Ishikawa (cell line): ENCODE results near the gene MAPK1IP1L.

Experiments
- CEBPB ChIP-seq: IDR thresholded peaks from 2 replicates; pipeline ENCODE4 v1.6.1; 2012
- CREB1 ChIP-seq: IDR thresholded peaks from 2 replicates; pipeline ENCODE4 v1.6.1; 2012; ENCODE audit warnings: low read depth
- EGR1 ChIP-seq: IDR thresholded peaks from 2 replicates; pipeline ENCODE4 v1.6.1; 2012
- EP300 ChIP-seq: IDR thresholded peaks from 2 replicates; pipeline ENCODE4 v1.6.1; 2012; ENCODE audit warnings: borderline replicate concordance
- FOXM1 ChIP-seq: IDR thresholded peaks from 2 replicates; pipeline ENCODE4 v1.6.1; 2012; ENCODE audit warnings: low read depth, borderline replicate concordance
- NFIC ChIP-seq: IDR thresholded peaks from 2 replicates; pipeline ENCODE4 v1.6.1; 2012
- RAD21 ChIP-seq: IDR thresholded peaks from 2 replicates; pipeline ENCODE4 v1.6.1; 2012; ENCODE audit warnings: low read depth
- TAF1 ChIP-seq: IDR thresholded peaks from 2 replicates; pipeline ENCODE4 v1.6.1; 2012; ENCODE audit warnings: low read depth, mild to moderate bottlenecking
- TCF12 ChIP-seq: IDR thresholded peaks from 2 replicates; pipeline ENCODE4 v1.6.1; 2012; ENCODE audit warnings: low read depth
- TEAD4 ChIP-seq: IDR thresholded peaks from 2 replicates; pipeline ENCODE4 v1.6.1; 2012
- YY1 ChIP-seq: IDR thresholded peaks from 2 replicates; pipeline ENCODE4 v1.6.1; 2012; ENCODE audit warnings: low read depth
- ZBTB7A ChIP-seq: IDR thresholded peaks from 2 replicates; pipeline ENCODE4 v1.6.1; 2012; ENCODE audit warnings: low read depth
- TF ChIP-seq, protein P1 (sequence below): IDR thresholded peaks from 2 replicates; pipeline ENCODE4 v1.6.1; 2012; ENCODE audit warnings: low read depth, mild to moderate bottlenecking
- TF ChIP-seq, protein P2 (sequence below): IDR thresholded peaks from 2 replicates; pipeline ENCODE4 v1.6.1; 2012
- TF ChIP-seq, protein P3 (sequence below): IDR thresholded peaks from 2 replicates; pipeline ENCODE4 v1.6.1; 2012

MAPK1IP1L gene

DNA sequence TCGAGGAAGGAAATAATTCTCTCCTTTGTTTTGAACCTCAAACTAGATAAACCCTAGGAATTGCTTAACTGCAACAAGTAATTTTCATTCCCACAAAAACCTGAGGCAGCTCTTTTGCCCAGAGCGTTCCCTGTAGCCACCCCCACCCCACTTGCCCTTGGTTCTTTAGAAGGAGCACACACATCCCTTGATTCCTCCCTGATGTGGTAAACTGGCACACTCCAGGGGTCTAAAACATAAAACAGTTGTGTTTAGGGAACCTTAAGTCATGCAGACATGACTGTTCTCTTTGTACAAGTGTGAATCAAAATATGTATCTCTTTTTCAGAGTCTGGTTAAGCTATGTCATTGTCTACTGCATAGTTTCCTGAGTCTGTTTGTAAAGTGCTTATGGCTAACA, 14.0 kb downstream of the MAPK1IP1L start:
- TF ChIP-seq, protein P1, sequence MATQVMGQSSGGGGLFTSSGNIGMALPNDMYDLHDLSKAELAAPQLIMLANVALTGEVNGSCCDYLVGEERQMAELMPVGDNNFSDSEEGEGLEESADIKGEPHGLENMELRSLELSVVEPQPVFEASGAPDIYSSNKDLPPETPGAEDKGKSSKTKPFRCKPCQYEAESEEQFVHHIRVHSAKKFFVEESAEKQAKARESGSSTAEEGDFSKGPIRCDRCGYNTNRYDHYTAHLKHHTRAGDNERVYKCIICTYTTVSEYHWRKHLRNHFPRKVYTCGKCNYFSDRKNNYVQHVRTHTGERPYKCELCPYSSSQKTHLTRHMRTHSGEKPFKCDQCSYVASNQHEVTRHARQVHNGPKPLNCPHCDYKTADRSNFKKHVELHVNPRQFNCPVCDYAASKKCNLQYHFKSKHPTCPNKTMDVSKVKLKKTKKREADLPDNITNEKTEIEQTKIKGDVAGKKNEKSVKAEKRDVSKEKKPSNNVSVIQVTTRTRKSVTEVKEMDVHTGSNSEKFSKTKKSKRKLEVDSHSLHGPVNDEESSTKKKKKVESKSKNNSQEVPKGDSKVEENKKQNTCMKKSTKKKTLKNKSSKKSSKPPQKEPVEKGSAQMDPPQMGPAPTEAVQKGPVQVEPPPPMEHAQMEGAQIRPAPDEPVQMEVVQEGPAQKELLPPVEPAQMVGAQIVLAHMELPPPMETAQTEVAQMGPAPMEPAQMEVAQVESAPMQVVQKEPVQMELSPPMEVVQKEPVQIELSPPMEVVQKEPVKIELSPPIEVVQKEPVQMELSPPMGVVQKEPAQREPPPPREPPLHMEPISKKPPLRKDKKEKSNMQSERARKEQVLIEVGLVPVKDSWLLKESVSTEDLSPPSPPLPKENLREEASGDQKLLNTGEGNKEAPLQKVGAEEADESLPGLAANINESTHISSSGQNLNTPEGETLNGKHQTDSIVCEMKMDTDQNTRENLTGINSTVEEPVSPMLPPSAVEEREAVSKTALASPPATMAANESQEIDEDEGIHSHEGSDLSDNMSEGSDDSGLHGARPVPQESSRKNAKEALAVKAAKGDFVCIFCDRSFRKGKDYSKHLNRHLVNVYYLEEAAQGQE = no peak
- TF ChIP-seq EGR1 (no peak), FOXM1 (no peak), NFIC (no peak), CREB1 (no peak), RAD21 (no peak), YY1 (no peak), TAF1 (no peak), EP300 (no peak), ZBTB7A (no peak)
- TF ChIP-seq, protein P2, sequence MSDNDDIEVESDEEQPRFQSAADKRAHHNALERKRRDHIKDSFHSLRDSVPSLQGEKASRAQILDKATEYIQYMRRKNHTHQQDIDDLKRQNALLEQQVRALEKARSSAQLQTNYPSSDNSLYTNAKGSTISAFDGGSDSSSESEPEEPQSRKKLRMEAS = no peak

DNA sequence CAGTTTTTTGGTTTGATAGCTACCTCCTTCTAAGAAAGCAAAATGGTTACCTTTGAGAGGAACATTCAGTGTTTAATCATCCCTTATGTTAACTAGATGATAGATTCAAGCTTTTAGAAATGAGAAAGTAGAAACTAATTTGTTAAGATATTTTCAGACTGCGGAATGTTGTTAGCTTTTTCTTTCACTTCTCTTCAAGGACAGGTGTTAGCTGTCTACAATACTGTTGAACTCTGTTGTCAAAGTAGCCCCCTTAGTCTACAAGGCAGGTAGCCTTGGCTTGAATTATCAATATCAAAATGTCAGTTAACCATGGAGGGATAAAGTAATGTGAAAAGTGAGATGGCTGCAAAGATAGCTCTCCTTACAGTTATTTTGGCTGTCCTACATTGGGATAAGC, 14.8 kb downstream of the MAPK1IP1L start:
- TF ChIP-seq TEAD4 (no peak), YY1 (no peak), TCF12 (no peak), RAD21 (no peak), TAF1 (no peak), NFIC (no peak), CEBPB (no peak), EP300 (no peak), FOXM1 (no peak), EGR1 (no peak), ZBTB7A (no peak), CREB1 (no peak)
- TF ChIP-seq, protein P3, sequence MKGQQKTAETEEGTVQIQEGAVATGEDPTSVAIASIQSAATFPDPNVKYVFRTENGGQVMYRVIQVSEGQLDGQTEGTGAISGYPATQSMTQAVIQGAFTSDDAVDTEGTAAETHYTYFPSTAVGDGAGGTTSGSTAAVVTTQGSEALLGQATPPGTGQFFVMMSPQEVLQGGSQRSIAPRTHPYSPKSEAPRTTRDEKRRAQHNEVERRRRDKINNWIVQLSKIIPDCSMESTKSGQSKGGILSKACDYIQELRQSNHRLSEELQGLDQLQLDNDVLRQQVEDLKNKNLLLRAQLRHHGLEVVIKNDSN = no peak
- TF ChIP-seq, protein P2 = no peak
- TF ChIP-seq, protein P1 = no peak

DNA sequence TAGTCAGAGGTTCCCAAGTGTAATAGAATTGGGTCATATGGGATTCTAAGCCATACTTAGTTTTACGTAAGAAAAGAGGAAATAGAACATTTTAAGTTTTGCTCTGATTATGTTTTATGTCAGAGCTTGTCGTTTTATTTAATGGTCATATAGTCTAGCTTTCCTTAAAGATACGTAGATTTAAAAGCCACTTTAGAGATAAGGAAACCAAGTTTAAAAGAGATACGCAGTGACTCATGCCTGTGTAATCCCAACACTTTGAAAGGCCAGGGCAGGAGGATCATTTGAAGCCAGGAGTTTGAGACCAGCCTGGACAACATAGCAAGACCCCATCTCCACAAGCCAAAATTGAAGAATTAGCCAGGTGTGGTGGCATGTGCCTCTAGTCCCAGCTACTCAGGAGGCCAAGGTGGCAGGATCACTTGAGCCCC, 19.5 kb downstream of the MAPK1IP1L start:
- TF ChIP-seq NFIC = no peak
- TF ChIP-seq TEAD4 = no peak
- TF ChIP-seq, protein P3 = no peak
- TF ChIP-seq EGR1 = no peak
- no peak for TF ChIP-seq CREB1
- no peak for TF ChIP-seq YY1
- TF ChIP-seq, protein P2 = no peak
- TF ChIP-seq, protein P1 = no peak
- TF ChIP-seq EP300 = no peak
- TF ChIP-seq FOXM1 = no peak
- no peak for TF ChIP-seq TCF12
- no peak for TF ChIP-seq RAD21
- no peak for TF ChIP-seq CEBPB
- no peak for TF ChIP-seq ZBTB7A
- TF ChIP-seq TAF1 = no peak

DNA sequence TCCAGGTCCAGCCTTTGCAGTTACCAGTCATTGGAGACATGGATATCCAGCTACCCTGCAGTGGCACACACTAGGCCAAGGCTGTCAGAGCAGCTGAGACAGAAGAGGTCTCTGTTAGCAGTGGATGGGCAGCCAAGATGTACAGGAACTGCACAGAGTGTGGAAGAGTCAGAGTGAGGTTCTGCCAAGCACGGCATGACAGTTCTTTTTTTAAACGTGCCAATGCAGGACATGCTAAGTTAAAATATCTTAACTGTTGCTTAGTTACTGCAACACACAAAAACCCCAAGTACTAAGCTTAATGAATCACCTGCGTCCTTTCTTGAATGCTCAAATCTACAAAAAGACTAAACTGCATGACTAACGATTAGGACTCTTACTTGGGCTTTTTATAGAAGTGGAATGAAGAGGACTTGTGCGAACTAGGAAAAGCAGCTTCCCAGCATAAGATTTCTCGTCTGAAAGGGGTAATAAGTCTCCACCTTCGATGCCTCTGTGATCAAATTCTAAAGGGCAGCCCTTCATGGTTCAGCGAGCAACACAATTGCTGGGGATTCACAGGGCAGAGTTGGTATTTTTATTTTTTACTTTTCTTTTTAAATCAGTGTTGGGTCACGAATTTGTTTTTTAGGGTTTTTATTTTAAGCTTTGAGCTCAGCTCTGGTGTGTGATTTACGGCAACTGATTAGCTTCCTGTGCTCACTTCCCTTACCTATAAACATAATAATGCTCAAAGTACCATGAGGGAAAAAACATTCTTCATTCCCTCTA, 20.6 kb downstream of the MAPK1IP1L start:
- TF ChIP-seq ZBTB7A (no peak), EGR1 (no peak), YY1 (no peak), NFIC (no peak)
- TF ChIP-seq, protein P1 = no peak
